NCI-H2227 (cell line): ENCODE data around the gene RAD1.
"Not testable (repeated sequence)": the region's sequence is repeated elsewhere in the genome, so short reads cannot be mapped to it uniquely, and the experiment has no call there.

Source experiments
- DNase-seq: peaks from one replicate; lab custom pipeline; 2025; ENCODE audit not compliant: unreplicated experiment; lab: John Stamatoyannopoulos, UW

RAD1 gene, protein sequence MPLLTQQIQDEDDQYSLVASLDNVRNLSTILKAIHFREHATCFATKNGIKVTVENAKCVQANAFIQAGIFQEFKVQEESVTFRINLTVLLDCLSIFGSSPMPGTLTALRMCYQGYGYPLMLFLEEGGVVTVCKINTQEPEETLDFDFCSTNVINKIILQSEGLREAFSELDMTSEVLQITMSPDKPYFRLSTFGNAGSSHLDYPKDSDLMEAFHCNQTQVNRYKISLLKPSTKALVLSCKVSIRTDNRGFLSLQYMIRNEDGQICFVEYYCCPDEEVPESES

DNA sequence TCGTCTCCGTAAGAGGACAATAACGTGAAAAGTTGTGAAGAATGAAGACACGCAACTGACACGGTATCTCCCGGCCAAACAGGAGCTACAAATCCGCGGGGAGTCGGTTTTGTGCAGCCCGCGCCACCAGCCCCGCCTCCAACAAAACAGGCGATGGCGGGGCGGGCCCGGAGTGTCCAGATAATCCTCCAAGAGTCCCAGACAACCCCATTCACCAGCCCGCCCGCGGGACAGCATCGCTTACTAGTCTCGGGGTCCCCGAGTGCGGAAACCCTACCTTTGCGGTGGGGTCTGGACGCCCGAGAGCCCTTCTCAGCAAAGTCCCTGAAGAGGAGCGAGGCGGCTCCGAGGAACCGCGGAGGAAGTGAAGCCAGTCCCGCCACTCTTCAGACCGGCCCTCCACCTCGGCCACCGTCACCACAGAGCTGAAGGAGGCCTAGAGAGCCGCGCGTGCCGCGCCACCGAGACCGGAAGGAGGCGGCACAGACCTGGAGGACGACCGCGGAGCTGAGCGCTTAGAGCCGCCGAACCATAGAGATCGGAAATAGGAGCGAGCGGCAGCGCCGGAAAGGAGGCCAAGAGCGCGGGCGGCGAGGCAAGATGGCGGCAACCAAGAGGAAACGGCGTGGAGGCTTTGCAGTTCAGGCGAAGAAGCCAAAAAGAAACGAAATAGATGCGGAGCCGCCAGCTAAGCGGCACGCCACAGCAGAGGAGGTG lies at the start of gene RAD1, which contains the start of gene BRIX1:
RAD1 (minus strand) TSS at position 366 of the 717 bp plus-strand sequence. CDS start 612 bp downstream, outside the sequence.
BRIX1 (plus strand) TSS at position 573 of the 717 bp plus-strand sequence; CDS start at position 601, 28 bp downstream.
- peak; percentile 99 for DNase-seq

DNA sequence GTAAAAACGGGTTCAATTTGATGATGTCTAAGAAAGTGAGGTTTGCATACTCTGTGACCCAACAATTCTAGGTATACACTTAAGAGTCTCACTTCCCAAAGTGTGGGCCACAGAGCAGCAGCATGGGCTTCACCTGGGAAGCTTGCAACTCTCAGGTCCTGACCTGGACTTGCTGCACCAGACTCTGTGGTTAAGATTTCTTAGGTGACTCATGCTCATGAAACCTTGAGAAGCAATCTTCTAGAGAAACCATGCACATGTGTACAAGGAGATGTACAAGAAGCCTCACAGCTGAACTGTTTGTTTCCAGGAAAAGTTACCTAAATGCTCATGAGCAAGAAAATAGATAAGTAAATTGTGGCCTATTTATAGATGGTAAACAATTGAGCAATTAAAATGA lies 44.0 kb upstream of the RAD1 start:
- no peak for DNase-seq

DNA sequence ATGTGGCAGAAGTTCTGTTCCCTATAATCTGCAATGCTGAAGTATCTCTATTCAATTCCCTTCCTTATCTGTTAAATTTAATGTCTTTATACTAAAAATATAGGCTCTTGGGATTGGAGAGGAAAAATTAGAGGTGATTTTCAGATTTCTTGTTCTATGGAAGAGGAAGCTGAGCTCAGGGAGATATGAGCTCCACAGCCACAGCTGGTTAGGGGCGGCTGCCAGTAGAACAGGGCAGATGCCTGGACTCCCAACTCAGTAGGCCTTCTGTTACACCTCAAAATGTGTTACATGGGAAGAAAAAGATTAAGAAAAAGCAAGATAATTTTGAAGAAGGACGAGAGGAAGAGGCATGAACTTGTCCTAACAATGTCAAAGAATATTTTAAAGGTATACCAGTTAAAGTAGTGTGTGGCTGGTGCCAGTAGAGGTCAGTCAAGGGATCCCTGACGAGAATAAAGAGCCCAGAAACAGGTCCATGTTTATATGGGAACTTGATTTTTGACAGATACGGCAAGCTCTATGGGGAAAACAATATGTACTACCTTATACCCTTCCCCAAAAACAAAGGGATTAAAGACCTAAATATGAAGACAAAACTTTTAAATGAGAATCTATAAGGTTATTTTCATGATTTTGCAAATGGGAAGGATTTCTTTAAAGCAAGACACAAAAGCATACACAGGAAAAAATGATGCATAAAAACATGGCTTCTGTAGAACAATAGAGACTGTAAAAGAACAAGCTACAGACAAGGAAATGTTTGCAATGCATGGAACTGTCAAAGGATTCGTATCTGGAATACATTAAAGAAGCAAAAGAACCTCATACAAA lies 42.8 kb upstream of the RAD1 start:
- peak; percentile 22 for DNase-seq

DNA sequence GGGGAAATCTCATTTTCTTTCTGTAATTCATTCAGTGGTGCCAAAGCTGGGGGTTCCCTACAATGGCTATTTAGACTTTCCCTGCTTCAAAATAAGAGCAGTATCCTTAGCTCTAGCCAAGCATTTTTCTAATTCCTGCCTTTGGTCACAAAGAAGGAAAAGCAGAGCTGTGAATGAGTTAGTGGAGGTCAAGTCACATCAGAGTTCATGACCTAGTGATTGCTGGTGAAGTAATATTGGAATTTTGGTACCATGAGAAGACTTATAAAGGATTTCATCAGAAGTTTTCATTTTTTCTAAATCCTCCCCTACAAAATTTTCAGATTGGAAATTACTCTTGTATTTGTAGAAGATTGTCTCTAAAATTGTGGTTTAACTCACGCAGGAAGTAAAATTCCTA lies 42.0 kb upstream of the RAD1 start:
- DNase-seq, result no peak

DNA sequence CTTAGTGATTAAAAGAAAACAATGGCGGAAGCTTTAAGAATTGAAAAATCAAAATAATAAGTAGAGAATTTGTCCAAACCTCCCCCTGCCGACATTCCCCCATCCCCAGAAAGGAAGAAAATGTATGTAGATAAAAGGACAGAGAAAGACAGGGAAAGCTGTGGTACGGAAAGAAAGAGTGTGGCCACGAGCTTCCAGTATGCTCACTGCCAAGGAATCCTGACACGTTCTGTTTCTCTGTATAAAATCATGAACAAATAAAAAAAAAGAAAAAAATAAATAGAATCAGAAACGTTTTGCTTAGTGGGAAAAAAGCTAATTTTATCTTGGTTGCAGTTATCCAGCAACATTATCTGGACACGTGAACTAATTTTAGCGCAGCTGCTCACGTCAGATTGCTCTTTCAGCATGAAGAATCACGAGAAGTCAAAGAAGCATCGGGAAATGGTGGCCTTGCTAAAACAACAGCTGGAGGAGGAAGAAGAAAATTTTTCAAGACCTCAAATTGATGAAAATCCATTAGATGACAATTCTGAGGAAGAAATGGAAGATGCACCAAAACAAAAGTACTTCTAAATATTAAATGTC lies 29.2 kb upstream of the RAD1 start:
- DNase-seq, result no peak

DNA sequence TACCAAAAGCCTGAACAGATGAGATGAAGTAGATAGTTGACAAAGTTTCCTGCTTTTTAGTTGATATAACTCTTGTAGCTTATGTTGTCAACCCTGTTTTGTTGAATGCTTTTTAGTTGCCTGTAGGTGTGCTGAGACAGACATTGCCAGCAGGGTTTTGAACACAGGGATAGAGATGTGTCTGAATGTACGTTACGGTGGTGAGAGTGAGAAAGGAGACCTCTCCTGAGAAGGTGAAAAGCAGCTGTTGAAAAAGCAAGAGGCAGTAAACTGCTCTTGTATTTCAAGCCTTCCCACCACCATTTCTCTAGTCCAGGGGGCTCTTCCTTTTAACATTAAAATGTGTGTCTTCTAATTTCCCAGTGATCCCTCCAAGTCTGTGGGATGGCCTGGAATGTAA lies 28.7 kb upstream of the RAD1 start:
- no peak for DNase-seq

DNA sequence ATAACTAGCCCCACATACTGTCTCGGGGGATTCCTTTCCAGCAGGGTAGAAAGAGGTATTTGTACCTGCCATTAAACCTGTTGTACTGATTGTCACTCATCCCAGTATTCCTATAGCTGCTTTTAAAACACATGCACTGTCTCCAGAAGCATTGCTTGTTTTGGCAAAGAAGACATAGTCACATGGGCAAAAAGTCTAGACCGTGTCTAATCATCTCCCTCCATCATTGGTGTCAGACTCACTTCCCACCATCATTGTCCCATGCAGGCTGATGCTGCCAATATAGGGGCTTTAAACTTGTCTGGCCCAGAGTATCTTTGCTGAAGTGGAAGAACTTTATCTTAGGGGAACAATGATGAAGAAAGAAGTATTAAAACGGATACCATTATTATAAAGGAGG lies 26.6 kb upstream of the RAD1 start:
- no peak for DNase-seq

DNA sequence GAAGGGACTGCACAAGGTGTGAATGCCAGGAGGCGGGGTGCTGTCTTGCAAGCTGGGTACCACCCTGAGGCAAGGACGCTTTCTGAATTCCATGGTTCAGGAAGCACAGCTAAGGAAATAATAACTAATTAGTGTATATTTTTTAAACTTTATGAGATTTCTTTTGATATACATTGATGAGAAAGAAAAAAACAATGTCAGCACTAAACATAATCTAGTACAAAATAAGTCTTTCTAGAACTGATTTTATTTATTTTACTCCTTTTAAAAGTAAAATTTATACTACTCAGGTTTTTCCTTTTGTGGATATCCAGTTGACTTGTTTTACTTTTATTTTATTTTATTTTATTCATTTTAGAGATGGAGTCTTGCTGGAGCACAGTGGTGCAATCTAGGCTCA lies 17.6 kb upstream of the RAD1 start:
- DNase-seq, result no peak

DNA sequence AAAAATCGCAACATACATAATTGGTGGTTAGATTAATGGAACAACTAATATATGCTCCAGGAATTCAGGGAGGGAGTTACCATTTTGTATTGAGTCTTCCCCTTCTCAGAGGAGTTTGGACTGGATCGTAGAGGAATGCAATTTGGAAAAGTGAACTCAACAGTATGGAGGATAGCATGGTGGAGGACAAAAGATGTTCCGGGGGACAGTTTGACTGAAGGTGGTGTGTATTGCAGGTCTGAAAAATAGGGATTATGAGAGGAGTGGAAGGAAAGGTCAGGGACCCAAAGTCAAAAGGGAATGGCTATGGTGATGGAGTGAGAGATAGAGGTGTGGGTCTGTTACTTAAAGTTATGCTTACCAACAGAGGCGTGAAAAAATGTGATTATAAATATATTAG lies 15.6 kb upstream of the RAD1 start:
- no peak for DNase-seq

DNA sequence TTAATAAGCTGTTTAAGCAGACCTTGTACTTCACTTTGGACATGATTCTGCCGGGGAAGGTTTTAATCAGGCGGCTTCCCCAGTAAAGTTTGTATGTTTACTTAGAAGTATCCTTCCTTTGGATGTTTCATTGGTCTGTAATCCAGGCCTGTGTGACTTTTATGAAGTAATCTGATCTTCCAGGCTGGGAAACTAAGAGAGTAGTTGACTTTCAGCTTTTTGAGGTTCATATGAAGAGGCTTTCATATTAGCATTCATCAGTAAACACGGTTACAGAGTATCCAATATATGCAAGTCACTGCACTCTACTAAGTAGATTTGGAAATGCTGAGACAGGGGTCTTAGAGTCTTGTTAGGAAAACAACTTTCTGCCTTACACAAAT lies 15.1 kb upstream of the RAD1 start:
- peak; percentile 27 for DNase-seq

DNA sequence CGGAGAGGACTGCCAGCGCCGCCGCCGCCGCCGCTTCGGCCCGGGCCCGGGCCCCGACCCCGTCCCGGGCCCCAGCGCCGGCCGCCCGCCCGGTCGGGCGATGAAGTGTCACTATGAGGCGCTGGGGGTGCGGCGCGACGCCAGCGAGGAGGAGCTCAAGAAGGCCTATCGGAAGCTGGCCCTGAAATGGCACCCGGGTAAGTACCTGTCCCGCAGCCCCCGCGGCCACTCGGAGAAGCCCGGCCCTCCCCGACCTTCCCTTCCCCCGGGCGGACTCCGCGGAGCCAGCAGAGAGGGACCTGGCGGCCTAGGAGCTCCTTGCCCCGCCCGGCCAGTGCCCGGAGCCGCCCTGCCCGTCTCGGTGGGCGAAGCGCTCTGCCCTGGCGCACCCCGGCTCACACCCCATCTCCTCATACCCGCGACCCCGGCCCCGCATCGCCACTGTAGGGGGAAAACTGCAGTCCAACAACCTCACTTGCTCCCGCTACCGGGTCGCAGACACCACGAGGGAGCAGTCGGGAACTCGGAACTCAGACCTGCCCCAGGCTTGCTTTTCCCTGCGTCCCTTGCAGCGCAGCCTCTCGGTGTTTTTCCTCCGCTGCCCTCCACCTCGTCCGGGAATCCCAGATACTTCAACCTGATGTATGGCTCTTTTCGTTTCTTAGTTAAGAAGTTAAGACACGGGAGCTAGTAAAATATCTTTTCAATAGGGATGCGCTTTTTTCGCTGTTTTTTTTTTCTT lies 14.6 kb upstream of the RAD1 start:
- DNase-seq, result peak; percentile 91

DNA sequence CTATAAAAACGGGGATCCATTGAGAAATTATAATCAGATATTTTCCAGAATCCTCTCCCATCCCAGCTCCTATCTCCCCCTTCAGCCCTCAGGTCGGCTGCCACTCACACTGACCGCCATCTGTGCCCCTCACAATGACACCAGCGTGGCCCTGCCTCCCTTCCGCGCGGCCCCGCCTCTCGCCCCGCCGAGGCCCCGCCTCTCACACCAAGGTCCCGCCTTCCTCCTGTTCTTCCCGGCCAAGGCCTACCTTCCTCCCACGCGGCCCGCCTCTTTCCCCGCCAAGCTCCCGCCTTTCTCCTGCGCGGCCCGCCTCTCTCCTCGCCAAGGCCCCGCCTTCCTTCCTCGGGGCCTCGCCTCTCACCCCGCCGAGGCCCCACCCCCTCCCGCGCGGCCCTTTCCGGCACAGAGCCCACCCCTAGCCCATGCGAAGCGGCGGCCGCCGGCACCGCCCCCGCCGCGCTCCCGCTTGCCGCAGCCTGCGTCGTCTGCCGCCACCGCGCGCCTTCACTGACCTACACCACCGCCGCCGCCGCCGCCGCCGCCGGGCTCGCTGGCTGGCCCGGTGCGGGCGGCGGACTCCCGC lies 13.9 kb upstream of the RAD1 start, which contains the start of gene DNAJC21:
DNAJC21 (plus strand) TSS at position 426 of the 586 bp plus-strand sequence. CDS start 261 bp downstream, outside the sequence.
- DNase-seq, result peak; percentile 99

DNA sequence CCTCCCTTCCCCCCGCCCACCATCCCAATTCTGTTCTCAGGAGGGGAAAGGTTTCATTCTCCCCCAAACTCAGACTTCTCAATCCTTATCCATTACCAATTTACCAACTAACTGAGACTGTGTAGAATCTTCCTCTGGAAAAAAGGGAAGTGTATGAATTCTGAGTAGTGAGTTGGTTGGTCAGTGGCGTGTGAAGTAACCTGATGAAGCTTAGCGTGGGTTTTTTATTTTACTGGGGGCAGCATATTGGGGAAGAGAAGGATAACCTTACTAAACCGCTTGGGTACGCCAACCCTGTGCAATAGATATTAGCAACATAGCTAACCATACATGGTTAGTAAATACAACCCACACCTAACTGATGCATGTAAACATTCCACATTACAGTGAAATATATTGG lies 13.0 kb upstream of the RAD1 start:
- DNase-seq, result no peak

DNA sequence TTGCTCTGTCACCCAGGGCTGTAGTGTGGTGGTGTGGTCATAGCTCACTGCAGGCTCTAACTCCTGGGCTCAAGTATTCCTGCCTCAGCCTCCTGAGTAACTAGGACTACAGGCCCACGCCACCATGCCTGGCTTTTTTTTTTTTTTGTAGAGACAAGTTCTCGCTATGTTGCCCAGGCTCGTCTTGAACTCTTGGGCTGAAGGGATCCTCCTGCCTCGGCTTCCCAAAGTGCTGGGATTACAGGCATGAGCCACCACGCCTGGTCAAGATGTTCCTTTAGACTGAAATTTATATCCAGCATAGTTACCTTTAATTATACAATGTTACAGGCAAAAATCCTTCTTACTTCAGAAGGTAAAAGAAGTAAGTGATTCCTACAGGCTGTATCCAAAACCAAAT lies 12.5 kb upstream of the RAD1 start:
- DNase-seq, result no peak

DNA sequence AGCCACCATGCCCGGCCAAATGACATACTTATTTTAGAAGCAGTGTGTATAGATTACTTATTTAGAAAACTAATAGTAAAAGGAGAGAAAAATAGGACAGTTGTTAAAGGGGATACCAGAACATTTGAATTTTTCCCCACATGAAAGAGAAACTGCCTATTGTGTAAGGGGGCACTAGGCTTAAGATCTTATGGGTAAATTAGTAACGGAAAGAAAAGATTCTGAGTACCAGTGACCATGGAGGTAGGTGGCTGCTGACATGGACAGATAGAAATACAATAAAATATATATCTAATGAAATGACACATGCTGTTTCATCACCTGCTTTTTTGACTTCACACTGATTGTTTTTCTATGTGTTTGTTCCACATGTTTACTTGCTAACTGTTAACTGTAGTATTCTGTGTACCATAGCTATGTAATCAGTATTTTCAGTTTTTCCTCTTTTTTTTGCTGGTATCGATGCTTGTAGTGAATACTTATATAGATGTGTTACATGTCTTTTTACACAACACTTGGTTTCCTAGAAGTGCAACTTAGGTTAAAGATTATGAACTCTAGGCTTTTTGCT lies 11.1 kb upstream of the RAD1 start:
- no peak for DNase-seq

DNA sequence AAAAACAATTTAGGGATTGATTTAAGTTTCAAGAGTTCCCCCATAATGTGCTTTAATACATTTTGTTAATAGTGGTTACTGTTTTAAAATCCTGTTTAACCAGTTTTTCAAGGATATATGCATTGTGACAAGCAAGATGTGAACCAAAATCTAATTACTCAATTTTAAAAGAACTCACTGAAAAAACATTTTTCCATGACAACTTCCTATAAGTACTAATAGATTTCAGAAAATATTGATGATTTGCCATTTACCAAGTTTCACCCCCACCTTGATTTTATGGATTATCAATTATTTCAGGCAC lies 9.1 kb upstream of the RAD1 start:
- no peak for DNase-seq

DNA sequence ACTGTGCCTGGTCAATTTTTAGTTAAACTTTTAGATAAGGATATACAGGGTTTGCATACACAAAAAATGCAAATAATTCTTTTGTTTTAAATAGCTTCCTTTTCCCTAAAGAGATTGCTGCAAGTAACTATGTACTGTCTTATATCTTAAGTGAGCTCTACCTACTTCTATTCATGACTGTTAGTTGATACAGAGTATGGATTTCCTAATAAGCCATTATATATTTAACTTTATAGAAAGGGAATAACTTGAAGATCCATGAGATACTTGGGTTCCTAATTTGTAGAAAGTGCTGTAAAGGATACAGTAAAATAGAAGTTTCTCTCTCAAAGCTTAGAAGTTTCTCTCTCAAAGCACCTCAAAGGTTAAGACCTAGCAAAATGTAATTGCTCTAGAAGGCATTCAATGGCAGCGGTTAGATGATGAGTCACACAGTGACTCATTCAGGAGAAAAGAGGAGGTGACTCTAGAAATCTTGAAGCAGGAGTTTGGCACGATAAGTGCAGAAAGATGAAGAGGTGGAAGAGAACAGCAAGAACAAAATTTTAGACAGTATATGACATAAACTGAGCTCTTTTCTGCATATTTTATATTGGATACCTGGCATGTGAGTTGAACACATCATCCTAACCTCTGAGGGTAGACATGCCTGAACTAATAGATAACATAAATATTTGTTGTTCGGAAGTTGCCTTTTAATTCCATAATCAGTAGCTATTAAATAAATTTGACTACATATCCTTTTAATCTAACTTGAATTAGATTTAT lies 8.6 kb upstream of the RAD1 start:
- peak; percentile 31 for DNase-seq

DNA sequence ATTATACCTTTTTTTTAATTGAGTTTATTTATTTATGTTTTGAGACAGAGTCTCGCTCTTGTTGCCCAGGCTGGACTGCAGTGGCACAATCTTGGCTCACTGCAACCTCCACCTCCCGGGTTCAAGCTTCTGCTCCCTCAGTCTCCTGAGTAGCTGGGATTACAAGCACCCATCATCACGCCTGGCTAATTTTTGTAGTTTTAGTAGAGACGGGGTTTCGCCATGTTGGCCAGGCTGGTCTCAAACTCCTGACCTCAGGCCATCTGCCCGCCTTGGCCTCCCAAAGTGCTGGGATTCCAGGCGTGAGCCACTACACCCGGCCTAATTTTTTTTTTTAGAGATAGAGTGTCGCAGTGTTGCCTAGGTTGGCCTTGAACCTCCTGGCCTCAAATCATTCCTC lies 8.0 kb upstream of the RAD1 start:
- DNase-seq, result not testable (repeated sequence)

DNA sequence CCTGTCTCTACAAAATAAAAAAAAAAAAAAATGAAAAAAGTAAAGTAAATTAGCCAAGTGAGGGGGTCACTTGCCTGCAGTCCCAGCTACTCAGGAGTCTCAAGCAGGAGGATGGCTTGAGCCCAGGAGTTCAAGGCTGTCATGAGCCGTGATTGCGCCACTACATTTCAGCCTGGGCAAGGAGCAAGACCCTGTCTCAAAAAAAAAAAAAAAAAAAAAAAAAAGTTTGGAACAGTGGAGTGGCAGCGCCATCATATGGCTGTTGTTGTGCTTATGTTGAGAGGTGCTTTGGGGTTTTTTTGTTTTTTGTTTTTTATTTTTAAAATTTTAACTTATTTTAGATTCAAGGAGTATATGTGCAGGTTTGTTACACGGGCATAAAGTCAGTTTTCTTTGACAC lies 3.8 kb upstream of the RAD1 start:
- no peak for DNase-seq
